Measurements from ENCODE around the gene ZMYND19.
"Not testable (repeated sequence)": the region's sequence is repeated elsewhere in the genome, so short reads cannot be mapped to it uniquely, and the experiment has no call there.

DNA sequence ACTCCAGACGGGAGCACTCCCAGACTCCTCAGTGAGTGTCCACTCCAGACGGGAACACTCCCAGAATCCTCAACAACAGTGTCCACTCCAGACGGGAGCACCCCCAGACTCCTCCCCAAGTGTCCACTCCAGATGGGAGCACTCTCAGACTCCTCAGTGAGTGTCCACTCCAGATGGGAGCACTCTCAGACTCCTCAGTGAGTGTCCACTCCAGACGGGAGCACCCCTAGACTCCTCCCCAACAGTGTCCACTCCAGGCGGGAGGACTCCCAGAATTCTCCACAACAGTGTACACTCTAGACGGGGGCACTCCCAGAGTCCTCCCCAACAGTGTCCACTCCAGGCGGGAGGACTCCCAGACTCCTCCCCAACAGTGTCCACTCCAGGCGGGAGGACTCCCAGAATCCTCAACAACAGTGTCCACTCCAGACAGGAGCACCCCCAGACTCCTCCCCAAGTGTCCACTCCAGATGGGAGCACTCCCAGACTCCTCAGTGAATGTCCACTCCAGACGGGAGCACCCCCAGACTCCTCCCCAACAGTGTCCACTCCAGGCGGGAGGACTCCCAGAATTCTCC, 57.3 kb downstream of the ZMYND19 start:
- TF ChIP-seq, protein P1, sequence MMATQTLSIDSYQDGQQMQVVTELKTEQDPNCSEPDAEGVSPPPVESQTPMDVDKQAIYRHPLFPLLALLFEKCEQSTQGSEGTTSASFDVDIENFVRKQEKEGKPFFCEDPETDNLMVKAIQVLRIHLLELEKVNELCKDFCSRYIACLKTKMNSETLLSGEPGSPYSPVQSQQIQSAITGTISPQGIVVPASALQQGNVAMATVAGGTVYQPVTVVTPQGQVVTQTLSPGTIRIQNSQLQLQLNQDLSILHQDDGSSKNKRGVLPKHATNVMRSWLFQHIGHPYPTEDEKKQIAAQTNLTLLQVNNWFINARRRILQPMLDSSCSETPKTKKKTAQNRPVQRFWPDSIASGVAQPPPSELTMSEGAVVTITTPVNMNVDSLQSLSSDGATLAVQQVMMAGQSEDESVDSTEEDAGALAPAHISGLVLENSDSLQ (IDR thresholded peaks at IDR 0.05): not testable (repeated sequence)
- TF ChIP-seq BHLHE40 (IDR thresholded peaks at IDR 0.05; ENCODE audit: borderline replicate concordance); LEF1 (IDR thresholded peaks at IDR 0.05; ENCODE audit: borderline replicate concordance); ELF4 (IDR thresholded peaks at IDR 0.05); ZNF384 (IDR thresholded peaks at IDR 0.05); SP1 (IDR thresholded peaks at IDR 0.05); TARDBP (IDR thresholded peaks at IDR 0.05): not testable (repeated sequence)

All from HEK293T (cell line).